ENCODE measurements around the gene SCO2. TPM values are rescaled to one million over a fixed set of nuclear protein-coding genes. Genes with fewer than 3 reads are reported as not detected.

The SCO2 gene
- polyA plus RNA-seq, 1 experiment = 2.5 TPM

DNA sequence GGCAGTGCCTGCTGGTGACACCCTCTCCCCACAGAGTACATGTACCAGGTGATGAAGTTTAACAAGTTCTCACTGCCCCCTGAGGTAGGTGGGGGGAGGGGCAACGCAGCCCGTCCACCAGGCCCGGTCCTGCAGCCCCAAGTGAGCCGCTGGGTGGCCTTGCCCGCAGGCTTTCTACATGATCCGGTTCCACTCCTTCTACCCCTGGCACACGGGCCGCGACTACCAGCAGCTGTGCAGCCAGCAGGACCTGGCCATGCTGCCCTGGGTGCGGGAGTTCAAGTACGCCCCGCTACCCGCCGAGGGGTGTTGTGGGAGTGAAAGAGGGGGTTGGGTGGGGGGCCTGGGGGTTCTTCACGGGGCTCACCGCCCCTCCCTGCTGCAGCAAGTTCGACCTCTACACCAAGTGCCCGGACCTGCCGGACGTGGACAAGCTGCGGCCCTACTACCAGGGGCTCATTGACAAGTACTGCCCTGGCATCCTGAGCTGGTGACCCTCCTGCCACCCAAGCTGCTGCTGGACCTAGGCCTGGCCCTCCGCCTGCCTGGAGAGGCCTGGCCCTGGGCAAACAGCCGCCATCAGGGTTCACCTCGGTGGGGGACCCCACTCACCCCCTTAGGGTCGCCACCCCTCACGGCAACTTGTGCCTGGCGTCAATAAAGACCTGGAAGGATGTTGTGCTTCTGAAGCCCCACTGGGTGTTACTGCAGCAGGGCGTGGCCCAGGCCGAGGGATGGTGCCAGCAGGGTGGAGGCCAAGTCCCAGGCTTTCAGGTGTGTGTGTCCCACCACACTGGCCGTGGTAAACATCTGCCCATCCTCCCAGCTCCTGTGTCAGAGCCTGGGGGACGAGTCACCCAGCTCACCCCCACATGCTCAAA is 35.8 kb downstream of the SCO2 start:
- ChIA-PET POLR2A (no interaction called here), CTCF (interaction anchor here (1.3 kb wide), 1 partner anchor 9 kb away, joined by 4 read pairs; no protein-coding TSS in a partner anchor)
- no peak overlapping the region for H3K4me3 ChIP-seq (ENCODE audit: low read depth, low read length)
- TF ChIP-seq, protein P1, sequence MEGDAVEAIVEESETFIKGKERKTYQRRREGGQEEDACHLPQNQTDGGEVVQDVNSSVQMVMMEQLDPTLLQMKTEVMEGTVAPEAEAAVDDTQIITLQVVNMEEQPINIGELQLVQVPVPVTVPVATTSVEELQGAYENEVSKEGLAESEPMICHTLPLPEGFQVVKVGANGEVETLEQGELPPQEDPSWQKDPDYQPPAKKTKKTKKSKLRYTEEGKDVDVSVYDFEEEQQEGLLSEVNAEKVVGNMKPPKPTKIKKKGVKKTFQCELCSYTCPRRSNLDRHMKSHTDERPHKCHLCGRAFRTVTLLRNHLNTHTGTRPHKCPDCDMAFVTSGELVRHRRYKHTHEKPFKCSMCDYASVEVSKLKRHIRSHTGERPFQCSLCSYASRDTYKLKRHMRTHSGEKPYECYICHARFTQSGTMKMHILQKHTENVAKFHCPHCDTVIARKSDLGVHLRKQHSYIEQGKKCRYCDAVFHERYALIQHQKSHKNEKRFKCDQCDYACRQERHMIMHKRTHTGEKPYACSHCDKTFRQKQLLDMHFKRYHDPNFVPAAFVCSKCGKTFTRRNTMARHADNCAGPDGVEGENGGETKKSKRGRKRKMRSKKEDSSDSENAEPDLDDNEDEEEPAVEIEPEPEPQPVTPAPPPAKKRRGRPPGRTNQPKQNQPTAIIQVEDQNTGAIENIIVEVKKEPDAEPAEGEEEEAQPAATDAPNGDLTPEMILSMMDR (IDR thresholded peaks at IDR 0.05; ENCODE audit: insufficient read depth, low read depth, low read length) = no peak
- no peaks in the 10 kb centered on the region for H3K27me3 ChIP-seq (ENCODE audit: control insufficient read depth, insufficient read depth, low read length)
- no peak for DNase-seq (ENCODE audit: low read depth)
- no peaks in the 10 kb centered on the region for H3K36me3 ChIP-seq (ENCODE audit: control insufficient read depth, insufficient read depth, low read length)

DNA sequence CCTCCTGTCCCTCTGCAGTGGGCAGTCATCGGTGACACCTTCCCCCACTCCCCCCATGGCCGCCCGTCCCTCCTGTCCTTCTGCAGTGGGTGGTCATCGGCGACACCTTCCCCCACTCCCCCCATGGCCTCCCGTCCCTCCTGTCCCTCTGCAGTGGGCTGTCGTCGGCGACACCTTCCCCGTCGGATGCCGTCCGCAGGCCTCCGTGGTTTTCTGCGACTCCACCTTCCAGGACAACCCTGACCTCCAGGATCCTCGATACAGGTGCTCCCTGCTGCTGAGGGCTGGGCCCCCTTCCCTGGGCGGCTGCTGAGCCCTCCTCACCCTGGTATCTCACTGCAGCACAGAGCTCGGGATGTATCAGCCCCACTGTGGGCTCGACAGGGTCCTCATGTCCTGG is 36.5 kb downstream of the SCO2 start:
- H3K4me3 ChIP-seq (ENCODE audit: low read depth, low read length) = no peak overlapping the region
- ChIA-PET CTCF (no interaction called here), POLR2A (no interaction called here)
- no peaks in the 10 kb centered on the region; the same call in 1 of the 2 replicates for H3K36me3 ChIP-seq (ENCODE audit: control insufficient read depth, insufficient read depth, low read length)
- H3K27me3 ChIP-seq (ENCODE audit: control insufficient read depth, insufficient read depth, low read length) = no peaks in the 10 kb centered on the region
- TF ChIP-seq, protein P1 (IDR thresholded peaks at IDR 0.05; ENCODE audit: insufficient read depth, low read depth, low read length) = no peak
- no peak for DNase-seq (ENCODE audit: low read depth)

DNA sequence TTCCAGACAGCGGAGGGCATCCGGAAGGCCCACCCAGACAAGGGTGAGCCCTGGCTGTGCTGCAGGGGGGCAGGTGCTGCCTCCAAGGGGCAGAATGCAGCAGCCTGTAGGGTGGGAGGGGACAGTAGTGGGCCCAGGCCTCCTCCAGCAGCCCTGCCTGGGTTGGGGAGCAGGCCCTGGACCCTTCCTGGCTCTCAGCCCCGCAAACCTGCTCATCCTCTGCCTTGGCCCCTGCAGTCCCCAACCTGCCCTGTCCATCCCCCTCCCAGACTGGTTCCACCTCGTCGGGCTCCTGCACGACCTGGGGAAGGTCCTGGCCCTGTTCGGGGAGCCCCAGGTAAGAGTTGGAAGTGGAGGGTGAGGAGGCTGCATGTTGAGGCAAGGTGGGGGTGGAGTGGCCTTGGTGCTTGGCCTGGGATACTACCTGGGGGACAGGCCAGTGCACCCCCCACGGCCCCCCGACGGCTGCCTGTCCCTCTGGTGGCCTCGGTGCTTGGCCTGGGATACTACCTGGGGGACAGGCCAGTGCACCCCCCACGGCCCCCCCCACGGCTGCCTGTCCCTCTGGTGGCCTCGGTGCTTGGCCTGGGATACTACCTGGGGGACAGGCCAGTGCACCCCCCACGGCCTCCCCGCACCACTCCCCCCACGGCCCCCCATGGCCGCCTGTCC is 37.3 kb downstream of the SCO2 start:
- ChIA-PET POLR2A (no interaction called here), CTCF (no interaction called here)
- TF ChIP-seq, protein P1 (IDR thresholded peaks at IDR 0.05; ENCODE audit: insufficient read depth, low read depth, low read length) = no peak
- peaks cover 3% of the 10 kb centered on the region; the same call in 1 of the 2 replicates for H3K36me3 ChIP-seq (ENCODE audit: control insufficient read depth, insufficient read depth, low read length)
- no peak for DNase-seq (ENCODE audit: low read depth)
- no peaks in the 10 kb centered on the region for H3K27me3 ChIP-seq (ENCODE audit: control insufficient read depth, insufficient read depth, low read length)
- H3K4me3 ChIP-seq (ENCODE audit: low read depth, low read length) = no peak overlapping the region

DNA sequence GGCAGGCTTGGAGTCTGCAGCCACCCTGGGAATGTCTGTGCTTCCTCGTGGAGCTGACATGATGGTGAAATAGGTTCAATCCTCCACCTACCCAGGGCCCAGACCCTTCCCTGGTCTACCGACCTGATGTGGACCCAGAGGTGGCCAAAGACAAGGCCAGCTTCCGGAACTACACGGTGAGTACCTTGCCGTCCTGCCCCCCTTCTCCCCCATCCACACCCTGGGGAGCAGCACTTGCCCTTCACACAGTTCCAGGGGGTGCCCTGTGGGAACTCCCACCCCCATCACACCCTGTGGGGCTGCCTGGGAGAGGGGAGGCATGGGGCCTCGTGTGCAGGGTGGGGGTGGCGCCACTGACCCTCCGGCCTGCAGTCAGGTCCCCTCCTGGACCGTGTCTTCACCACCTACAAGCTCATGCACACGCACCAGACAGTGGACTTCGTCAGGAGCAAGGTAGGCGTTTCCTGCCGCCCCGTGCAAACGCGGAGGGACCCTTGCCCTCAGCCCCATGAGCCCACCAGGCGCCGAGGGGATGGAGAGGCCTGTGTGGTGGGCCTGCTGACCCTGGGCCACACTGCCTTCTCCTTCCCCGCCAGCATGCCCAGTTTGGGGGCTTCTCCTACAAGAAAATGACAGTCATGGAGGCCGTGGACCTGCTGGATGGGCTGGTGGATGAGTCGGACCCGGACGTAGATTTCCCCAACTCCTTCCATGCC is 38.0 kb downstream of the SCO2 start:
- ChIA-PET CTCF (interaction anchor here (1.1 kb wide), 1 partner anchor 11 kb away, joined by 5 read pairs; no protein-coding TSS in a partner anchor), POLR2A (no interaction called here)
- DNase-seq (ENCODE audit: low read depth) = no peak
- Histone ChIP-seq H3K27me3 (ENCODE audit: control insufficient read depth, insufficient read depth, low read length) (no peaks in the 10 kb centered on the region), H3K36me3 (ENCODE audit: control insufficient read depth, insufficient read depth, low read length) (peaks cover 8% of the 10 kb centered on the region; the same call in 1 of the 2 replicates), H3K4me3 (ENCODE audit: low read depth, low read length) (no peak overlapping the region)
- TF ChIP-seq, protein P1 (IDR thresholded peaks at IDR 0.05; ENCODE audit: insufficient read depth, low read depth, low read length) = no peak
